Stomach smooth muscle (tissue), 2 donors: ENCODE data around the gene B9D2.

Experiments
- H3K27ac ChIP-seq: one replicate; pipeline ENCODE4 v1.7.0; 2013; ENCODE audit warnings: mild to moderate bottlenecking, low read length, inconsistent platforms
- H3K27me3 ChIP-seq, 2 donors: one replicate each; pipeline ENCODE4 v1.7.0; 2013; ENCODE audit warnings: low read length in 2 of 2; ENCODE audit not compliant: insufficient read depth in 2 of 2, control insufficient read depth in 1 of 2
- H3K36me3 ChIP-seq, 2 donors: one replicate each; pipeline ENCODE4 v1.7.0; 2013; ENCODE audit warnings: low read length in 2 of 2; ENCODE audit not compliant: control insufficient read depth in 2 of 2, insufficient read depth in 2 of 2
- H3K4me1 ChIP-seq: one replicate; pipeline ENCODE4 v1.7.0; 2013; ENCODE audit warnings: low read length; ENCODE audit not compliant: control insufficient read depth, insufficient read depth
- H3K4me3 ChIP-seq, 2 donors: one replicate each; pipeline ENCODE4 v1.7.0; 2013; ENCODE audit warnings: low read length in 2 of 2
- H3K9ac ChIP-seq, 2 donors: one replicate each; pipeline ENCODE4 v1.7.0; 2013; ENCODE audit warnings: low read length in 2 of 2, mild to moderate bottlenecking in 1 of 2
- H3K9me3 ChIP-seq, 2 donors: one replicate each; pipeline ENCODE4 v1.7.0; 2013; ENCODE audit warnings: low read length in 2 of 2; ENCODE audit not compliant: control insufficient read depth in 2 of 2
- donor health status: healthy.
- donor health status: Pancreatic carcinoma.

The B9D2 gene

DNA sequence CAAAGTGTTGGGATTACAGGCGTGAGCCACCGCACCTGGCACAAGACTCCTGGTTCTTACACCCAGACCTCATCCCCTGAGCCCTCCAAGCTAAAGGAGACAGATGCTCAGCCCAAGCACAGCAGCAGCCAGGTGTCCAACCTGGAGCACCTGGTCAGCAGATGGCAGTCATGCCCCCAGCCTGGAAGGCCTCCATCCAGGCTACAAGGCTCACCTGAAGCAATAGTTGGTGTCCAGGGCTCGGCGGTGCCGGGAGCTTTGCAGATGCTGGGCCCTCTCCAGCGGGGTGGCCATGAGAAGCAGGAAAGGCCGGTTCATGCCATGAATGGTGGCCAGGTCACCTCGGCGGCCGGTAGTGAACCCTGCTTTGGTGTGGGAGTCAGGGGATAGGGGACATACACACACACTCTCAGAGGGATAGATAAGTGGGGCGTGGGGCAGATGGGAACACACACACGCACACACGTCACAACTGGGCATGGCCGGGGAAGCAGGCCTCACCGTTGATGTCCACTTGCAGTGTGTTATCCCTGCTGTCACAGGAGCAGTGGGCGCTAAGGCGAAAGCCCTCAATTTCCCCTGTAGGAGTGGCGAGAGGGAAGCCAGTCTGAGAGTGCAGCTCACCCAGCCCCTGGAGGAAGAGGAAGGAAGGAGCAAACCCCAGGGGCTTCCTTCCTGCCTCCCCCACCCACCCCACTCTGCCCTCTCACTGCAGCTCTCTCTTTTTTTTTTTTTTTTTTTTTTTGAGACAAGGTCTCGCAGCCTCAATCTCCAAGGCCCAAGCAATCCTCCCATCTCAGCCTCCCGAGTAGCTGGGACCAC lies 22.1 kb downstream of the B9D2 start:
- no peaks in the 10 kb centered on the region for H3K4me1 ChIP-seq
- no peak overlapping the region for H3K9ac ChIP-seq
- no peaks in the 10 kb centered on the region for H3K27me3 ChIP-seq
- H3K9me3 ChIP-seq: no peaks in the 10 kb centered on the region
- H3K27ac ChIP-seq: no peak overlapping the region
- no peak overlapping the region for H3K4me3 ChIP-seq
- peaks cover 8 to 20% of the 10 kb centered on the region in 2 donors for H3K36me3 ChIP-seq

DNA sequence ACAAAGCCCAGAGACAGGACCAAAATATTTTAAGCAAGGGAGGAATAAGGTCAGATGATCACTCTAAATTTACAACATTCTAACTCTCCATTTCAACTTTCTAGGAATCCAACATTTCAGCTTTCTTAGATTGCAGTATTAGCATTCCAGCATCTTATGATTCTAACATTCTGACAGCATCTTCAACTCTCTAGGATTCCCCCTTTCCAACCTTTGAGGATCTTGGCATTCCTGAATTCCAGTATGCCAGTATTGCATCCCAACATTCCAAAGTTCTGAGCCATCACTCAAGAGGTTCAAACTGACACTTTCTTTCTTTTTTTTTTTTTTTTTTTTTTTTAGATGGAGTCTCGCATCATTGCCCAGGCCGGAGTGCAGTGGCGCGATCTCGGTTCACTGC lies 24.0 kb downstream of the B9D2 start:
- no peak overlapping the region for H3K27ac ChIP-seq
- H3K9me3 ChIP-seq: no peaks in the 10 kb centered on the region
- H3K9ac ChIP-seq: no peak overlapping the region
- H3K4me3 ChIP-seq: no peak overlapping the region
- no peaks in the 10 kb centered on the region for H3K27me3 ChIP-seq
- H3K36me3 ChIP-seq: peaks cover 8 to 18% of the 10 kb centered on the region in 2 donors
- H3K4me1 ChIP-seq: no peaks in the 10 kb centered on the region

DNA sequence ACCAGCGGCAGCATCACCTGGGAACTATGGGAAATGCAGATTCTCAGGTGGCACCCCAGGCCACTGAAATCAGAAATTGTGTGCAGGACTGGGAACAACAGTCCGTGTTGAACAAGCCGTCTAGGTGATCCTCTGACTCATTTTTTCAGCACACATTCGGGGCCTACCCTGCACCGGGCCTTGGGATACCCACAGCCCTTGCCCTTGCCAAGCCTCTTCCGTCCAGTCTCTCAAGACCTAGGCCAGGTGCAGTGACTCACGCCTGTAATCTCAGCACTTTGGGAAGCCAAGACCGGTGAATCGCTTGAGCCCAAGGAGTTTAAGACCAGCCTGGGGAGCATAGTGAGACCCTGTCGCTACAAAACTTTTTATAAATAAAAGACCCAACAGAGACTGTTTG lies 28.5 kb downstream of the B9D2 start:
- Histone ChIP-seq H3K27me3 (no peaks in the 10 kb centered on the region), H3K9me3 (no peaks in the 10 kb centered on the region), H3K4me3 (no peak overlapping the region), H3K4me1 (no peaks in the 10 kb centered on the region), H3K9ac (no peak overlapping the region), H3K27ac (no peak overlapping the region), H3K36me3 (peaks cover 0 to 7% of the 10 kb centered on the region in 2 donors)

DNA sequence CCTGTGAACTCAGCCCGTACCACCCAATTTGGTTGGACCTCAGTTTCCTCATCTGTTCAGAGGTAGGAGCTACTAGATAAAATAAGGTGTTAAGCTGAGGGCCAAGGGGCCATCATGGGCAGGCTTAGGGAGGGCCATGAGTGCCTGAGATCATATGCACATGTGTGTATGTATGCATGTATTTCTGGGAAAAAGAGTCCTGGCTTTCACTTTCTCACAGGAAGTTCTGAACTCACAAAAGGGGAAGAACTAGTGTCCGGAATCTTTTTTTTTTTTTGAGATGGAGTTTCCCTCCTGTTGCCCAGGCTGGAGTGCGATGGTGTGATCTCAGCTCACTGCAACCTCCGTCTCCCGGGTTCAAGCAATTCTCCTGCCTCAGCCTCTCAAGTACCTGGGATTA lies 29.2 kb downstream of the B9D2 start:
- no peak overlapping the region for H3K9ac ChIP-seq
- no peak overlapping the region for H3K4me3 ChIP-seq
- peaks cover 0 to 11% of the 10 kb centered on the region in 2 donors for H3K36me3 ChIP-seq
- no peaks in the 10 kb centered on the region for H3K4me1 ChIP-seq
- no peaks in the 10 kb centered on the region for H3K9me3 ChIP-seq
- H3K27ac ChIP-seq: no peak overlapping the region
- no peaks in the 10 kb centered on the region for H3K27me3 ChIP-seq

DNA sequence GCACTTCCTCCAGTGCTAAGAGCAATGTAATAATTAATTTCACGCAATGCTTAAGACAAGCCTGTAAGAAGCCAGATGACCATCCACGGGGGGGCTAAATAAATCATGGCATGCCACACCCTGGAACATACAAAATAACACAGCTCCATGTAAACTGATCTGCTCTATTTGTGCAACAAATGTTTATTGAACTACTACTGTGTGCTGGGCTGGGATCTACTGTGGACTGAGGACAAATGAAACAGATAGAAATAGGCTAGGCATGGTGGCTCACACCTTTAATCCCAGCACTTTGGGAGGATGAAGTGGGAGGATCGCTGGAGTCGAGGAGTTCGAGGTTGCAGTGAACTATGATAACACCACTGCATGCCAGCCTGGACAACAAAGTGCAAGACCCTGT lies 31.5 kb downstream of the B9D2 start:
- no peak overlapping the region for H3K4me3 ChIP-seq
- no peaks in the 10 kb centered on the region for H3K9me3 ChIP-seq
- no peaks in the 10 kb centered on the region for H3K4me1 ChIP-seq
- H3K36me3 ChIP-seq: peaks cover 5 to 21% of the 10 kb centered on the region in 2 donors
- H3K27ac ChIP-seq: no peak overlapping the region
- no peak overlapping the region for H3K9ac ChIP-seq
- H3K27me3 ChIP-seq: no peaks in the 10 kb centered on the region

DNA sequence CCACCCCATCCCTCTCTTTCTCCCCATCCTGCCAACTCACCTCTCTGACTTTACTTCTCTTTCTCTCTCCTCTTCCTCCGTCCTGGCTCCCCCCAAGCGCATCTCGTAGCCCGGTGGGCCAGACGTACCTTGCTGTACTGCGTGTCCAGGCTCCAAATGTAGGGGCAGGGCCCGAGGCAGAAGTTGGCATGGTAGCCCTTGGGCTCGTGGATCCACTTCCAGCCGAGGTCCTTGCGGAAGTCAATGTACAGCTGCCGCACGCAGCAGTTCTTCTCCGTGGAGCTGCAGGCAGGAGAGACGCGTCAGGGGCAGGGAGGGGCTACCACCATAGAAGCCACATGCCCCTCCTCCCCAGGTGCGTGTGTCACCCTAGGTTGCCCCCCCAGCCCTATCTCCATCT lies 31.9 kb downstream of the B9D2 start:
- Histone ChIP-seq H3K27ac (no peak overlapping the region), H3K9me3 (no peaks in the 10 kb centered on the region), H3K4me1 (no peaks in the 10 kb centered on the region), H3K9ac (no peak overlapping the region), H3K27me3 (no peaks in the 10 kb centered on the region), H3K4me3 (no peak overlapping the region), H3K36me3 (peaks cover 5 to 21% of the 10 kb centered on the region in 2 donors)

DNA sequence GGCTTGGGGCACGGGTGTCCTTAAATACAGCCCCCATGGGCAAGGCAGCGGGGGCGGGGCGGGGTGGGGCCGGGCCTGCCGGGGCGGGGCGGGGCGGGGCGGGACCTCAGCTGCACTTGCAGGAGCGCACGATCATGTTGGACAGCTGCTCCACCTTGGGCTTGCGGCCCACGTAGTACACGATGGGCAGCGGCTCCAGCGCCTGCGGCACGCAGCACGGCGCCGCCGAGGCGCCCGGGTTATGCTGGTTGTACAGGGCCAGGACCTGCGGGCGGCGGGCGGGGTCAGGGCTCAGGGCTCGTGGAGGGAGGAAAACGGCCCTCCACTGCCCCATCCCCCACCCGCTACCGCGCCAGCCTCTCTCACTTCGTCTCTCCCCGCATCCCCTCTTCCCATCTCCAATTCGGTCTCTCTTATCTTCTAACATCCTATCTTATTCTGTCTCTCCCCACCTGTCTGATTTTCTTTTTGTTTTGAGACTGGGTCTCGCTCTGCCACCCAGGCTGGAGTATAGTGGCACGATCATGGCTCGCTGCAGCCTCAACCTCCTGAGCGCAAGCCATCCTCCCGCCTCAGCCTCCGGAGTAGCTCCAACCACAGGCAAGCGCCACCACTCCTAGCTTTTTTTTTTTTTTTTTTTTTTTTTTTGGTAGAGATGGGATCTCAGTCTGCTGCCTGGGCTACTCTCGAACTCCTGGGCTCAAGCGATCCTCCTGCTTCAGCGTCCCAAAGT lies 32.8 kb downstream of the B9D2 start:
- Histone ChIP-seq H3K9ac (no peak overlapping the region), H3K36me3 (peaks cover 5 to 23% of the 10 kb centered on the region in 2 donors), H3K9me3 (no peaks in the 10 kb centered on the region), H3K27me3 (no peaks in the 10 kb centered on the region), H3K4me1 (peaks cover 4% of the 10 kb centered on the region), H3K4me3 (no peak overlapping the region), H3K27ac (no peak overlapping the region)

DNA sequence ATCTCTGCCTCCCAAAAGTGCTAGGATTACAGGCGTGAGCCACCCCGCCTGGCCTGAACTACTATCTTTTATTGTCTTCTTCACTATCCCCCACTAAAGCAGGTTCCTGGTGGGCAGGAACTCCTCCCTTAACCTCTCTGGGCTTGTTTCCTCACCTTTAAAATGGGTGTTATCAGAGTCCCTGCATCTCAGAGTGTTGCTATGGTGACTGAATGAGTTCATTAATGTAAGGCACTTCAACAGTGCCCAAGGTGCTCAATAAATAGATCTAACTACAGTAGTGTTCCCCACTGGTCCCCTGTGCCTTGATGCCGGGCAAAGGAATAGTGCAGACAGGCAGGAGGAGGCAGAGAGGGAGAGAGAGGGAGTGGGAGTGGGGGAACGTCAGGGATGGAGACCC lies 33.5 kb downstream of the B9D2 start:
- peaks cover 5 to 23% of the 10 kb centered on the region in 2 donors for H3K36me3 ChIP-seq
- peaks cover 9% of the 10 kb centered on the region for H3K4me1 ChIP-seq
- no peak overlapping the region for H3K9ac ChIP-seq

DNA sequence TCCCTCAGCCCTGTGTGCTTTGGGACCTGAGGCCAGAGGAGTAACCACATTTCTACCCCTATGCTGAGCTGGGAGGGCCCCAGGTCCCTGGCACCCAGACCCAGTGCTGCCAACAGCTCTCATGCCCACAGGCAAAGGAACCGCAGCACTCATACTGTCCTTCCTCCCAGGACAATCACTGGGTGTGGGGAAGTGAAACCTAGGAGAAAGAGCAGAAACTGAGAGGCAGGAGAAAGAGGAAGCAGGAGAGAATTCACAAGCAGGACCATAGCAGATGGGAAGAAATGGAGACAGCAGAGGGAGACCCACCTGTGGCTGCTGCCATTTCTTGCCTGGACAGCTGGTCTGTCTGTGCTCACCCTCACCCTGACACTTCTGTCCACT lies 35.1 kb downstream of the B9D2 start:
- Histone ChIP-seq H3K27ac (no peak overlapping the region), H3K4me3 (no peak overlapping the region), H3K9me3 (no peaks in the 10 kb centered on the region), H3K36me3 (peaks cover 5 to 23% of the 10 kb centered on the region in 2 donors), H3K27me3 (no peaks in the 10 kb centered on the region), H3K4me1 (peaks cover 25% of the 10 kb centered on the region), H3K9ac (no peak overlapping the region)

More for the DNA sequence above, 33.5 kb downstream of the B9D2 start:
- H3K9me3 ChIP-seq: no peaks in the 10 kb centered on the region
- no peak overlapping the region for H3K27ac ChIP-seq
- H3K27me3 ChIP-seq: no peaks in the 10 kb centered on the region
- no peak overlapping the region for H3K4me3 ChIP-seq

DNA sequence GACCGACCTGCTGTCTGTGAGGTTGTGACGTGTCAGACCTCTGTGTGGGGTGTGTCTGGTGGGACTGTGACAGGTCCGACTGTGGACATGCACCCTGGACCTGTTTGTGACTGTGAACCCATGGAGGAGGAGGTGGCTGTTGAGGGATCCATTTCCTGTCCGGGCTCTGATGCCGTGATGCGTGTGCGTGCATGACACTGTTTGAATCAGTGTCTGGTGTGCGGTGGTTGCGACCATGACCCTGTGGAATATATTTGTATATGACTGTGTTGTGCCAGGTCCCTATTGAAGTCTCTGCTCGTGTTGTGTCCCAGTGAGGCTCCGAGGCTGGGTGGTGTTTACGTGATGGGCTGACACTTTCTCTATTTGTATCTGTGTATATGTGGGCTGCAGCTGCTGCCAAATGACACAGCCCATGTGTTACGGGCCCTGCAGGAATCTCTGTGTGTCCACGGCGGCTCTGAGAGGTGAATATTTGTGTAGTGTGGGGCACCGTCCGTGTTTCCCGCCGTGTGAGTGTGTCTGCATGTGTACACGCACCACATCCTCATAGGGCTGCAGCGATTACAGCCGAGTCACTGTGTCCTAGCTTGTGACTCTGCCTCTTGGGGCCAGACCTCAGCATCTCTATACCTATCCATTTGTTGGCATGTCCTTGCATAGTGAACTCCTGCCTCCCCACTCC lies 35.6 kb downstream of the B9D2 start:
- peaks cover 5 to 23% of the 10 kb centered on the region in 2 donors for H3K36me3 ChIP-seq
- peaks cover 30% of the 10 kb centered on the region for H3K4me1 ChIP-seq
- H3K27me3 ChIP-seq: no peaks in the 10 kb centered on the region
- H3K27ac ChIP-seq: no peak overlapping the region
- H3K9me3 ChIP-seq: no peaks in the 10 kb centered on the region
- H3K9ac ChIP-seq: no peak overlapping the region
- H3K4me3 ChIP-seq: peak overlapping the region in 1 of 2 donors; percentile 29
